Occipital lobe (tissue), 2 donors: Measurements from ENCODE around the gene SYCP2L. TPM values are rescaled to one million over a fixed set of nuclear protein-coding genes. Genes with fewer than 3 reads are reported as not detected.

ENCODE experiments used
- DNase-seq: peaks from one replicate; lab custom pipeline; 2025; lab: John Stamatoyannopoulos, UW
- total RNA-seq: library from RNA; depleted of rRNA; stranded (reverse); fragments of >200 nt; gene quantifications from one replicate; pipeline ENCODE4 v1.2.3, GENCODE V29; 2014

Gene SYCP2L
- total RNA-seq, 1 donor from 2014 or later: 9.8 TPM

DNA sequence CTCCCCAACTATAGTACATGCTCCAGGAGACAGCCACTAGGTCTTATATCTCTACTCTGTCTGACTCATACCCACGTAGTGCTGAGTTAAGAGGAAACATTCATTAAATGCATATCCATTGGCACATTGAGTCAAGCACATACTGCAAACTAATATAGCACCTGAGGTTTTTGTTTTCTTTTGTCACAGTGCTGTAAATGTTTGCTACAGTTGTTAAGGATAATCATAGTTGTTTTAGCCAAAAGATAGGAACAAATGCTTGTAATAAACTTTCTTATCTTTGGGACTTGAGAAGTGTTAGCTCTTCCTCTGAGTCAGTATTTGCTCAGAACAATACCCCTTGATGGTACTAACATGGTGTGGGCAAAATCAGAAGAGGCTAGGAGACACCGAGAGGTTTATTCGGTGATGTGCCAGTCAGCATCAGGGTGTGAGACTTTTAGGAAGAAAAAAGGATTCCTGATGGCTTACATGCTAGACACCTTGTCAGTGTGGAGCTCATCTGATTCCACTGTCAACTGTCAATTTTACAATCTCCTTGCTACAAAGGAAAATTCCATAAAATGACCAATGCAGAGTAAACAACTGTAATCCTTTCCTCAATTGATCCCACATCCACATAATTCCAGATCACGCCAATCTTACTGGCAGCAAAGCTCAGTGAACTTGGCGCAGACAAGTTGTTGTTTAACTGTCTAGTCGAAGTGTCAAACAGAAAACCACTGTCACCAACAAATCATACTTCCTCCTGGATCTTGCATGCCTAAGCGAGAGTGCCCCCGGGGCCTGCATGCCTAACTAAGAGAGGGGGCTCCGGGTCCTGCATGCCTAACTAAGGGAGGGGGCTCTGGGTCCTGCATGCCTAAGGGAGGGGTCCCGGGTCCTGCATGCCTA is 121.1 kb downstream of the SYCP2L start:
- DNase-seq: no peak

DNA sequence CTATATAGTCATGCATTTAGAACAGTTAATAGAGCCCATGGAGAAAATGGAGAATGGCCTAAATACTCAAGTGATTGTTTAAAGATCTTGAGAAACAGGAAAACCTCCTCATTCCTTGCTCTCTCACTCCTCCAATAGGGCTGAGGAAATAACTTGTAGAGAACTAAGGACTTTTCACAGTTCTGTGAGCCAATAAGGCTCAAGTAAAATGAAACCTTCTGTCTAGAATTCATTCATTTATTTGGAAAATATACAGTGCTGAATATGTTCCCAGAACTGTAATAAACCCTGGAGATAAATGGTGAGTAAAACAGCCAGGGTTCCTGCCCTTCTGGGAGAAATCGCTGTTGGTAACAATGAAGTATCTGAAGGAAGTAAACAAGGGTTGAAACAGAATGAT is 122.0 kb downstream of the SYCP2L start:
- DNase-seq: no peak

DNA sequence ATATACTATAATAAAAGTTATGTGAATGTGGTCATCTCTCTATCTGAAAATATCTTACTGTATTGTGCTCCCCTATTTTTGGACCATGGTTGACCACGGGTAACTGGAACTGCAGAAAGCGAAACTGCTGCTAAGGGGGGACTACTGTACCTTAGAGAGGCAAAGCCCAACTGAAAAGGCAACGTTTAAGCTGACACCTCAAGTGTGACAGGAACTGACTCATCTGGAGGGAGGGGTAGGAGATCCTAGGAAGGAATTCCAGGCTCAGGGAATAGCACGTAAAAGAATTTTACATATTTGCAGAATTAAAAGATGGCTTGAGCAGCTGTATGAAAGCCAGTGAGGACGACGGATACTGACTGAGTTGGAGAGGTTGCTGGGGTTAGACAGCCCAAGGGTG is 122.5 kb downstream of the SYCP2L start:
- no peak for DNase-seq

DNA sequence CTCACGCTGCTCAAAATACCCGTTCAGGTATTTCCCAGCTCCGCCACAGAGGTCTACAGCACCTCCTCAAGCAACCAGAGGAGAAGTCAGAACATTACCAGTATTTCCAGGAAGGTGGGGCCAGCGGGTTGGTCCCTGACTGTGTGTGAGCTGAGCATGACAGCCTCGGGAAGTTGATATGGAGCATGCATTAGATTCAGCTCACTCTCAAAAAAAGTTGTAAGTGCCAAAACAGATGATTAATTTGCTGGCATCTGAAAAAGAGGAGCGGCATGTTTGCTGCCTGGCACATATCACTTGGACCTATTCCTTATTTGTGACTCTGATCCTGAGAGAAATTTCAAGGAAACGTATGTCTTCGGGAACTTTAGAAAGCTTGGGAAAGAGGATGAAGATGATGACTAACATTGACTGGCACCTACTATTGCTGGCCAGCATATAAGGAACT is 125.0 kb downstream of the SYCP2L start:
- no peak for DNase-seq

DNA sequence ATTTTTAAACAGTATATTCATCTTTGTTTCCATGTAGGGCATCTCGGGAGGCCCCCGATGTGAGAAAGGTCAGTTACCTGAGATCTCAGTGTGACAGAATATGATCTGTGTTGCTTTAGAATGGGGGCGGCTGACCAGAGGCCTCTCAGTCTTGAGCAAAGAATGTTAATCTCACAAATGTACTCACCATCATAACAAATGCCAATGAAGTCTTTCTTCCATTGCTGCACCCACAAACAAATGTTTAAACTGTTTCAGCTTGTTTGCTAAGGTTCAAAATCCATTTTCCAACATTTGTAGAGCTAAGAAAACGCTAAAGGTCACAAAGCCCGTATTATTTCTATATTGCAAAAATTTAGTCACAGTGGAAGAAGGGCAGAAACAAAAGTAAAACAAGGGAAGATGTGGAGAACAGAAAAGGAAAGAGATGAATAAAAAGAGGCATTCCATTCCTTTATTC is 125.5 kb downstream of the SYCP2L start:
- DNase-seq: no peak

DNA sequence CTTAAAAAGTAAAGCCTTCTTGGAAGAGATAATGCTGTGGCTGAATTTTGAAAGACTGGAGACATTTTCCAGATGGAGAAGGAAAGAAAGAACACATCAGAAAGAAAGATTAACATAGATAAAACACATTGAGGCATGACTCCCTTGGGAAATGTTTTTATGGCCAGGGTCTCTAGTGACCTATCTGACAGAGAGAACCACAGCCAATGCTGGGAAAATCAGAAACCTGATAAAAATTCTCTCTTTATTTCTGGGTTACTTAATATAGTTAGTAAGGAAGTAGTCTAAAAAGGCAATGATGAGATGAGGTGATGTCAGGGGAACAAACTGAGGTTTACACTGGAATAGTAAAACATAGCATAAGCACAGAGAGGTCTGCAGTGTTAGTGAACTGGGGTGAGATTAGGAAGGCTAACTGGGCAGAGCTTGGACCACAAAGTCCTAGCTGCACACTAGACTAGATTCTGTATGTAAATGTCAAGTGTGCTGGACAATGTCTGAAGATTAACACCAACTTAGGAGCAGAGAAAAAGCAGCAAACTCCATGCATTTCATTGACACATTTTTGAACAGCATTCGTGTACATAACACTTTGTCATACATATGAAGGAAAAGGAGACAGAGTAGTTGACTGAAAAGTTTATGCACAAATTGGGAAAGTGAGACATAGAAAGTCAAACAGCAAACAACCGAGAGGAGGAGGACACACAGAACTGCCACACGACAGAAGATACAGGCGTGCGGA is 126.3 kb downstream of the SYCP2L start:
- DNase-seq: no peak

DNA sequence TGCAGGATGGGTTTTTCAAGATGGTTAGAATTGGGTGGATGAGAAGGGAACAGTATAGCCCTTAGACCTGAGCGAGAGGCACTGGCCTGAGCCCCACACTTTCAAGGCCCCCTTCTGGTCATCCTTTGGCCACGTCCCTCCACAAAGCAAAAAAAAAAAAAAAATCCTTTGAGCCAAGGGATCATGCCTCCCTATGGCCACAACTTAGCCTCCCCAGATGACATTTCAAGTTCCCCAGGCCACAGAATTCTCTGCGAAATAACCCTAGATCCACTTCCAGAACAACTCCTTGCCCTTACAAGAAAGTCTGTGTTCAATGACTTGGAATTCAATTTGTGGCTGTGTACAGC is 126.8 kb downstream of the SYCP2L start:
- DNase-seq: no peak

DNA sequence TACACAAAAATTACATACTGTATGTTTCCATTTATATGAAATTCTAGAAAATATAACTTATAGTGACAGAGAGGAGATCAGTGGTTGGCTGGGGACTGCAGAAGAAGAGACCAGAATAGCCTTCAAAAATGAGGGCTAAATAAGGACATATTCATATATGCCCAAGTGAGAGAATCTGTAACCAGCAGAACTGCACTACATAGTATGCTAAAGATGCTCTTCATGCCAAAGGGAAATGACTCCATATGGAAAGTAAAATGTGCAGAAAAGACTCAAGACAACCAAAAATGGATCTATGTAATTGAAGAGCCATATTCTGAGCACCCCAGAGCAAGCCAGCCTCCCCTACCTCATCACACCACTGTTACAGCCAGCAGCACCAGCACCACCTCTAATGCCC is 128.2 kb downstream of the SYCP2L start:
- no peak for DNase-seq

DNA sequence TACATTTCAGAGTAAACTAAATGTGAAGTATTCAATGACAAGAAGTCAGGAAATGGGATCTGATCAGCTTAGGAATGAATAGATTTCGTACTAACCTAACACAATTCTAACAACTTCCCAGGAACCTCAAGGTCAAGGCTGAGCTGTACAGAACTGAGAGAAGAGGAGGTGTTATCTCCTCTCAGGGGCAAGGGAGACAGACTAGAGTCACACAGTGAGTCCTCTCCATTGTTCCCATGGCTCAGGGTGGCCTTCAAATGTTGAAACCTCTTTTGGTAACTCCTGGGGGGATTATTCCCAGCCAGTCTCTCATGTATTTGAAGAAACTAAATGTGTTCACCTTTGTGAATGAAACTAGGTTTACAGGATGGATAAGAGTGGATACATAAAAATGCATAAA is 129.6 kb downstream of the SYCP2L start:
- no peak for DNase-seq

DNA sequence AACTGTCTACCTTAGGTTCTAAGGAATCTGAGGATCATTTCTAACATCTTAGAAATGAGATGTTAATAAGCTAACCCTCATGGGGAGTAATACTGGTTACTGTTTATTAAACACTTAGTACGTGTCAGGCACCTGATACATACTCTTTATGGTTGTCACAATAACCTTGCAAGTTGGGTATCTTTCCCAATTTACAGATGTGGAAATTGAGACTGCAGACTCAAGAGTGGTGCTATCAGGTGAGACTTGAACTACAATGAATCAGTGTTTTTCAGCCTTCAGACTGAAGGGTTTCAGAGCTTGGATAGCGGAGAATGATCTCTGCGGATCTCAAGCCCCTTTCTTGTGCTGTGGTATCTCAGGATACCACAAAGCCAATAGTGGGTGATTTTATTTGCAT is 130.2 kb downstream of the SYCP2L start:
- no peak for DNase-seq

DNA sequence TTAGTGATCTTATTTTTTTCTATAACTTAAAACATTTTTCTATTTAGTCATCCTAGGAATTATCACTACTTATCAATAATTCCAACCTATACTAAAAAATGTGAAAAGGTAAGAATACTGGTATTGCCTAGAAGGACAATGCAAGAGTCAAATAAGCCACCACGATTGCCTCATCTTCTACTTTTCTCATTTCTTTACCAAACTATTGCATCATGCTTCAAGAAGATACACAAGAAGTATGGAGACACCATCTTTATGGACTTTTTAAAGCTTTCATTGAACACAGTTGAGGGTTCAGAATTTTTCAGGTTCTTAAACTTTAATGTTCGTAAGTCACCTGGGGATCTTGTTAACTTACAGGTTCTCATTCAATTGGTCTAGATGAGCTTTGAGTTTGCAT is 131.4 kb downstream of the SYCP2L start:
- DNase-seq: no peak

DNA sequence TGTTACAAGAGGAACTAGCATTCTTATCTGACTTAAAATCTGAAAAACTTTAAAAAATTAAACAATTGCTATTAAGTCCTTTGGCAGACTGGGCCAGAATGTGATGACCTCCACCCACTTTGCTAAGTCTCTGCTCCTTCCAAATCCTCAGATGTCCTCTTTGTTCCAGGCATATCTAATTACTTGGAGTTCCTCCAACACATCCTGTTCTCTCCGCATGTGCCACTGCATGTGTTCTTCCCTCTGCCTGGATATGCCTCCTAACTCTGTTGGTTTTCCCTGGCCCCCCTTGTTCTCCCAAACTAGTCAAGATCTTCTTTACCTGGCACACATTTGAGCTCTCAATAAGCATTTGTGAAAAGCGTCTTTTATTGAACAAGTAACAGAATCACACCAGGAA is 134.2 kb downstream of the SYCP2L start:
- no peak for DNase-seq

DNA sequence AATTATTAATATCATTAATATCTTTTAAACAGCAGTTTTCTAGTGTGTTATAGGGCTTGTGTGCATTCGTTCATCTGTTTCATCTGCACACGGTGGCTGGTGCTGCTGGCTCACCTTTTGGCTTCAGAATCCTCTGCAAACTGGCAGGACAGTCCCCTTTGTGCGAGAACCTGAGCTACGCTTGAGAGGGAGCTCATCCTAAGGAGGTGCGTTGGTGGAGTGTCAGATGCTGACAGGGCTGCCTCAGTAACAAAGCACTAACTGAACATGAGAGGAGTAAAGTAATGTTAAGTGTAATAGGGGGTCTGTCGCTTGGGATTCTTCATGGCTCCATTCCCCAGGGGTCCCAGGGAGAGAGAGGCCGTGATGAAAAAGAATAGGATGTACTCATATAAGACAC is 134.9 kb downstream of the SYCP2L start:
- no peak for DNase-seq

DNA sequence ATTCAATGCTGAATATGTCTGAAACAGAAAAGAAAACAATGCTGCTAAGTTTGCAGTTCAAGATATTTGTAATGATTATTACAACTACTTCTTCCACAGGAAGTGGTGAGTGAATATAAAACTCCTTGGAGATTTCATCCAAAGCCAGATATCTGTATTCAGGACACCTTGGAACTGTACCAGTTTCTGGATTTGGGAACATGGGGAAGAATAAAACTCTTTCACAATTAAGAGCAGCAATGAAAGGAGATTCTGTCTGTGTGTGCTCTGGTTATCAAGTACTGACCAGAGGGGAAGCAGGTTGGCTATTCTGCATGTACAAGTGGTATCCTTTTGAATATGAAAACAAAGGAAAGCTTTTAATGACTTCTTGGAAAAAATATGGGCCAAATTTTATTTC is 136.2 kb downstream of the SYCP2L start:
- no peak for DNase-seq

Other genes starting within 250 kb of the SYCP2L start
- 1.7 TPM for gene C6orf52, start 192.4 kb upstream of the SYCP2L start, total RNA-seq
- gene PAK1IP1, start 192.1 kb upstream of the SYCP2L start, total RNA-seq: 22.1 TPM
- gene TMEM14C, start 164.0 kb upstream of the SYCP2L start, total RNA-seq: 34.2 TPM
- 48.8 TPM for gene TMEM14B, start 139.2 kb upstream of the SYCP2L start, total RNA-seq
- 0.16 TPM for gene MAK, start 48.5 kb upstream of the SYCP2L start, total RNA-seq
- gene GCM2, start 5.0 kb upstream of the SYCP2L start, total RNA-seq: not detected
- 52.7 TPM for gene ELOVL2, start 157.3 kb downstream of the SYCP2L start, total RNA-seq
- 119 TPM for gene SMIM13, start 206.8 kb downstream of the SYCP2L start, total RNA-seq
- gene ERVFRD-1, start 224.7 kb downstream of the SYCP2L start, total RNA-seq: not detected